Measurements from ENCODE around the gene FAM185A.
"Not testable (repeated sequence)": the region's sequence is repeated elsewhere in the genome, so short reads cannot be mapped to it uniquely, and the experiment has no call there.

DNA sequence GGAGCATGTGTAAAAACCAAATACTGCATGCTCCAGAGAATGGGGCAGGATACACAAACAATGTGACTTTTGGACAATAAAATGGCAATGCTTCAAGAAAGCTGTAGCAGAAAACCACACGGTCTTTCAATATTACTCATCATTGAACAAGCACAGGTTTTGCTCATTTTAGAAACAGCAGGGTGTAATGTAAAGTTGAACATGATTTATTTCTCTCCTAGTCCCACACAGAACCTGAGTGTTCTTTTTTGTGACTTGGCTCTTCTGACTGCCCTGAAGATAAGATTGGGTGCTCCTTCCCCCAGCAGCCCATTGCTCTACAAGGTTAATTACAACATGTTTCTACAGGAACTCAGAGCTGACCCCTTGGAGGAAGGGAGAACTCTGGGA is 35.1 kb upstream of the FAM185A start:
- not testable (repeated sequence) for TF ChIP-seq CTCF, POLR2AphosphoS5 (IDR thresholded peaks at IDR 0.05)
